ENCODE measurements around the gene CARD19. TPM values are rescaled to one million over a fixed set of nuclear protein-coding genes. Genes with fewer than 3 reads are reported as not detected.
A peak's percentile ranks its signal among the peaks of the same experiment; 100 is the strongest.
"Not testable (repeated sequence)": the region's sequence is repeated elsewhere in the genome, so short reads cannot be mapped to it uniquely, and the experiment has no call there.

CARD19 gene
- total and polyA plus RNA-seq, 2 donors (not counting 1 experiment from before 2014, with no cell fraction given): 31.9 to 63.4 TPM

DNA sequence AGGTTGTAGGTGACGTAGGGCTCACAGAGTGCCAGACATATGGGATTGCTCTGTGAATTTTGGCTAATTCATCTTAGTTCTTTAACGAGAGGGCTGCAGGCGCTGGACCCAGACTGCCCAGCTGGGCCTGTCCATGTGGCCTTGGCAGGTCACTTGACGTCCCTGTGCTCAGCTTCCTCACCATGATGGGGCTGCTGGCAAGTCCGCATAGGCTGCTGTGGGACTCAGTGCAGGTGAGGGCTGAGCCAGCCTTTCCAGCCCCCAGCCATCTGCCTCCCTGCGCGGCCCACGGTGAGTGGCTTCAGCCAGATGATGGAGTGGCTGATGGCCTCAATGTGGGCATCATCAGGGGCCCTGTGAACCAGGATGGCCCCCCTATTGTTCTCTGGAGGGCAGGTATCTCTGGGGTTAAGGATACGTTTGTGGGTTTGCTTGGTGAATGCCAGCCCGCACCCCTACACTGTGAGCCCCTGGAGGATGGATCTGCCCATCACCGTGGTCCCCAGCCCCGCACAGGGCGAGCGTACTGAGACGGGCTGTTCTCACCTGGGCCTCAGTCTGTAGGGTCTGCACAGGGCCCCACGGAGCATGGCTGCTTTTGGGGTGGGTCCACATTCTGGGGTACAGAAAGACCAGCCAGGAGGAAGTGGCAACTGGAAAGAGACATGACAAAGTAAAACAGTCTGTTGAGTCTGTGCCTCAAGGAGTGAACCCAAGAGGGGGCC lies 3.7 kb downstream of the CARD19 start:
- H3K27me3 ChIP-seq (replicated peaks in 1 of 4; ENCODE audit: control extremely low read depth in 1 of 4, control insufficient read depth in 3 of 4, insufficient read depth in 4 of 4, low read length in 3 of 4): no peaks in the 10 kb centered on the region
- TF ChIP-seq, protein P1, sequence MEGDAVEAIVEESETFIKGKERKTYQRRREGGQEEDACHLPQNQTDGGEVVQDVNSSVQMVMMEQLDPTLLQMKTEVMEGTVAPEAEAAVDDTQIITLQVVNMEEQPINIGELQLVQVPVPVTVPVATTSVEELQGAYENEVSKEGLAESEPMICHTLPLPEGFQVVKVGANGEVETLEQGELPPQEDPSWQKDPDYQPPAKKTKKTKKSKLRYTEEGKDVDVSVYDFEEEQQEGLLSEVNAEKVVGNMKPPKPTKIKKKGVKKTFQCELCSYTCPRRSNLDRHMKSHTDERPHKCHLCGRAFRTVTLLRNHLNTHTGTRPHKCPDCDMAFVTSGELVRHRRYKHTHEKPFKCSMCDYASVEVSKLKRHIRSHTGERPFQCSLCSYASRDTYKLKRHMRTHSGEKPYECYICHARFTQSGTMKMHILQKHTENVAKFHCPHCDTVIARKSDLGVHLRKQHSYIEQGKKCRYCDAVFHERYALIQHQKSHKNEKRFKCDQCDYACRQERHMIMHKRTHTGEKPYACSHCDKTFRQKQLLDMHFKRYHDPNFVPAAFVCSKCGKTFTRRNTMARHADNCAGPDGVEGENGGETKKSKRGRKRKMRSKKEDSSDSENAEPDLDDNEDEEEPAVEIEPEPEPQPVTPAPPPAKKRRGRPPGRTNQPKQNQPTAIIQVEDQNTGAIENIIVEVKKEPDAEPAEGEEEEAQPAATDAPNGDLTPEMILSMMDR (IDR thresholded peaks at IDR 0.05): no peak
- TF ChIP-seq EZH2 (IDR thresholded peaks at IDR 0.05; ENCODE audit: borderline replicate concordance, insufficient read depth, low read depth, low read length, poor library complexity, severe bottlenecking): no peak
- no peak overlapping the region for H3K9ac ChIP-seq (ENCODE audit: low read length)
- POLR2A ChIA-PET: no interaction called here
- DNase-seq: peak; percentile 11
- peaks cover 54% of the 10 kb centered on the region for H3K79me2 ChIP-seq (ENCODE audit: control insufficient read depth, insufficient read depth, low read length)
- H2AFZ ChIP-seq (ENCODE audit: insufficient read depth, low read depth, low read length, poor library complexity, severe bottlenecking): no peak overlapping the region
- no peak overlapping the region for H3K27ac ChIP-seq (ENCODE audit: low read length in 2 of 2)
- H3K4me1 ChIP-seq (ENCODE audit: control insufficient read depth in 2 of 2, insufficient read depth in 2 of 2, low read length in 2 of 2): peaks cover 28 to 41% of the 10 kb centered on the region in 2 donors
- 86% methylated on average over 16 of the region's 16 CpGs for WGBS (ENCODE audit: insufficient coverage)
- ATAC-seq (ENCODE audit: low read depth): no peak
- H3K9me3 Mint-ChIP-seq (ENCODE audit: insufficient read depth): peaks cover 7% of the 10 kb centered on the region
- peaks cover 12% of the 10 kb centered on the region for H4K20me1 ChIP-seq (ENCODE audit: control insufficient read depth, insufficient read depth, low read length, poor library complexity, severe bottlenecking)
- no peaks in the 10 kb centered on the region for H3K27me3 Mint-ChIP-seq
- CTCF ChIA-PET: no interaction called here
- H3K27ac Mint-ChIP-seq: no peak overlapping the region
- no peak overlapping the region for H3K4me2 ChIP-seq (replicated peaks; ENCODE audit: low read depth, low read length, poor library complexity, severe bottlenecking)
- peaks cover 0 to 1% of the 10 kb centered on the region in 2 experiments for H3K36me3 ChIP-seq (replicated peaks in 1 of 2; ENCODE audit: control extremely low read depth in 1 of 2, control insufficient read depth in 1 of 2, extremely low read depth in 1 of 2, insufficient read depth in 2 of 2, low read length in 1 of 2)
- H3K4me3 Mint-ChIP-seq: peak overlapping the region; percentile 41
- intact Hi-C loops (cut with micrococcal nuclease): loop anchor here (5.0 to 10.0 kb wide), 2 partner anchors 97 to 985 kb away; partner anchors contain the start of gene SPTLC1
- peaks cover 38% of the 10 kb centered on the region for H3K4me1 Mint-ChIP-seq
- H3K4me3 ChIP-seq (ENCODE audit: control extremely low read depth in 1 of 5, extremely low read depth in 1 of 5, insufficient read depth in 1 of 5, low read depth in 2 of 5, low read length in 4 of 5): no peak overlapping the region
- peaks cover 0 to 10% (median 0%) of the 10 kb centered on the region in 3 donors for H3K9me3 ChIP-seq (ENCODE audit: control extremely low read depth in 1 of 3, control insufficient read depth in 2 of 3, insufficient read depth in 1 of 3, low read length in 2 of 3)

DNA sequence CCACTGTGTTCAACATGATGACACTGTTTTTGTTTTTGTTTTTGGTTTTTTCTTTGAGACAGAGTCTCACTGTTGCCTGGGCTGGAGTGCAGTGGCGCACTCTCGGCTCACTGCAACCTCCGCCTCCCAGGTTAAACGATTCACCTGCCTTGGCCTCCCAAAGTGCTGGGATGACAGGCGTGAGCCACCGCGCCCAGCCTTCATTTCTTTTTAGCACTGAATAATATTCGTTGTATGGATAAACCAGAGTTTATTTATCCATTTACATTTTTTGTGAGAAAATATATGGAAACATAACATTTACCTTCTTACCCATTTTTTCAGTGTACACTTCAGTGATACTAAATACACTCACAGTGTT lies 4.2 kb downstream of the CARD19 start:
- Mint-ChIP-seq H3K4me1 (peaks cover 32% of the 10 kb centered on the region), H3K27me3 (no peaks in the 10 kb centered on the region), H3K9me3 (ENCODE audit: insufficient read depth) (peaks cover 7% of the 10 kb centered on the region), H3K4me3 (no peak overlapping the region), H3K27ac (no peak overlapping the region)
- Histone ChIP-seq H3K27me3 (replicated peaks in 1 of 4; ENCODE audit: control extremely low read depth in 1 of 4, control insufficient read depth in 3 of 4, insufficient read depth in 4 of 4, low read length in 3 of 4) (no peaks in the 10 kb centered on the region), H3K9me3 (ENCODE audit: control extremely low read depth in 1 of 3, control insufficient read depth in 2 of 3, insufficient read depth in 1 of 3, low read length in 2 of 3) (peaks cover 0 to 10% (median 2%) of the 10 kb centered on the region in 3 donors), H3K4me3 (ENCODE audit: control extremely low read depth in 1 of 5, extremely low read depth in 1 of 5, insufficient read depth in 1 of 5, low read depth in 2 of 5, low read length in 4 of 5) (no peak overlapping the region), H3K4me2 (replicated peaks; ENCODE audit: low read depth, low read length, poor library complexity, severe bottlenecking) (no peak overlapping the region), H3K27ac (ENCODE audit: low read length in 2 of 2) (no peak overlapping the region), H3K4me1 (ENCODE audit: control insufficient read depth in 2 of 2, insufficient read depth in 2 of 2, low read length in 2 of 2) (peaks cover 23 to 35% of the 10 kb centered on the region in 2 donors), H3K9ac (ENCODE audit: low read length) (no peak overlapping the region), H3K36me3 (replicated peaks in 1 of 2; ENCODE audit: control extremely low read depth in 1 of 2, control insufficient read depth in 1 of 2, extremely low read depth in 1 of 2, insufficient read depth in 2 of 2, low read length in 1 of 2) (peaks cover 0 to 1% of the 10 kb centered on the region in 2 experiments), H3K79me2 (ENCODE audit: control insufficient read depth, insufficient read depth, low read length) (peaks cover 60% of the 10 kb centered on the region), H2AFZ (ENCODE audit: insufficient read depth, low read depth, low read length, poor library complexity, severe bottlenecking) (no peak overlapping the region), H4K20me1 (ENCODE audit: control insufficient read depth, insufficient read depth, low read length, poor library complexity, severe bottlenecking) (peaks cover 12% of the 10 kb centered on the region)
- intact Hi-C loops (cut with micrococcal nuclease): no loop called here
- POLR2A ChIA-PET: no interaction called here
- DNase-seq (no peak), ATAC-seq (ENCODE audit: low read depth) (no peak)
- no peak for TF ChIP-seq EZH2 (IDR thresholded peaks at IDR 0.05; ENCODE audit: borderline replicate concordance, insufficient read depth, low read depth, low read length, poor library complexity, severe bottlenecking)
- TF ChIP-seq, protein P1 (IDR thresholded peaks at IDR 0.05): no peak
- 92% methylated on average over 4 of the region's 8 CpGs for WGBS (ENCODE audit: insufficient coverage)
- CTCF ChIA-PET: no interaction called here

DNA sequence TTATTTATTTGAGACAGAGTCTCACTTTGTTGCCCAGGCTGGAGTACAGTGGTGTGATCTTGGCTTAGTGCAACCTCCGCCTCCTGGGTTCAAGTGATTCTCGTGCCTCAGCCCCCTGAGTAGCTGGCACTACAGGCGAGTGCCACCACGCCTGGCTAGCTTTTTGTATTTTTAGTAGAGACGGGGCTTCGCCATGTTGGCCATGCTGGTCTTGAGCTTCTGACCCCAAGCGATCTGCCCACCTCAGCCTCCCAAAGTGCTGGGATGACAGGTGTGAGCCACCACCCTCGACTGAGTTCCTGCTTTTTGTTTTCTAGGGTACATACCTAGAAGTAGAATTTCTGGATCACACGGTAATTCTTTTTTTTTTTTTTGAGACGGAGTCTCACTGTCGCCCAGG lies 5.1 kb downstream of the CARD19 start:
- H4K20me1 ChIP-seq (ENCODE audit: control insufficient read depth, insufficient read depth, low read length, poor library complexity, severe bottlenecking): peaks cover 12% of the 10 kb centered on the region
- peaks cover 68% of the 10 kb centered on the region for H3K79me2 ChIP-seq (ENCODE audit: control insufficient read depth, insufficient read depth, low read length)
- H2AFZ ChIP-seq (ENCODE audit: insufficient read depth, low read depth, low read length, poor library complexity, severe bottlenecking); H3K27ac Mint-ChIP-seq; H3K4me2 ChIP-seq (replicated peaks; ENCODE audit: low read depth, low read length, poor library complexity, severe bottlenecking); ATAC-seq (ENCODE audit: low read depth); H3K9me3 ChIP-seq (ENCODE audit: control extremely low read depth in 1 of 3, control insufficient read depth in 2 of 3, insufficient read depth in 1 of 3, low read length in 2 of 3); intact Hi-C loops (cut with micrococcal nuclease); H3K9me3 Mint-ChIP-seq (ENCODE audit: insufficient read depth); H3K4me3 ChIP-seq (ENCODE audit: control extremely low read depth in 1 of 5, extremely low read depth in 1 of 5, insufficient read depth in 1 of 5, low read depth in 2 of 5, low read length in 4 of 5); POLR2A ChIA-PET; H3K27me3 Mint-ChIP-seq; H3K36me3 ChIP-seq (replicated peaks in 1 of 2; ENCODE audit: control extremely low read depth in 1 of 2, control insufficient read depth in 1 of 2, extremely low read depth in 1 of 2, insufficient read depth in 2 of 2, low read length in 1 of 2); H3K27ac ChIP-seq (ENCODE audit: low read length in 2 of 2); H3K9ac ChIP-seq (ENCODE audit: low read length); H3K4me3 Mint-ChIP-seq; DNase-seq; H3K27me3 ChIP-seq (replicated peaks in 1 of 4; ENCODE audit: control extremely low read depth in 1 of 4, control insufficient read depth in 3 of 4, insufficient read depth in 4 of 4, low read length in 3 of 4); CTCF ChIA-PET: not testable (repeated sequence)
- peaks cover 32% of the 10 kb centered on the region for H3K4me1 Mint-ChIP-seq
- H3K4me1 ChIP-seq (ENCODE audit: control insufficient read depth in 2 of 2, insufficient read depth in 2 of 2, low read length in 2 of 2): peaks cover 23 to 35% of the 10 kb centered on the region in 2 donors
- 100% methylated on average over 8 of the region's 11 CpGs for WGBS (ENCODE audit: insufficient coverage)
